Activated T-cell treated with anti-CD3 and anti-CD28 coated beads, Interleukin-2, amount 50 U/mL, for 72 hours (primary cell): ENCODE data around the gene WDR46. TPM values are rescaled to one million over a fixed set of nuclear protein-coding genes. Genes with fewer than 3 reads are reported as not detected.

Experiments used
- ATAC-seq, 2 donors: fragments of 150-1000 bp; cut with Tn5 transposase; replicated peaks in 1 of 2; 2 replicates each; pipeline ENCODE4 v1.10.0; 2021; ENCODE audit warnings: moderate library complexity in 2 of 2, mild to moderate bottlenecking in 1 of 2
- DNase-seq, 2 donors: peaks; one replicate each; pipeline ENCODE4 v3.0.0; 2021 to 2022; ENCODE audit warnings: mixed read lengths in 1 of 2
- H3K27ac Mint-ChIP-seq: one replicate; pipeline ENCODE4 v1.8.0; 2022; ENCODE audit warnings: mild to moderate bottlenecking, moderate library complexity, mixed read lengths
- H3K27me3 Mint-ChIP-seq: one replicate; pipeline ENCODE4 v1.8.0; 2022; ENCODE audit warnings: low read depth, mixed read lengths
- H3K36me3 Mint-ChIP-seq, 2 donors: one replicate each; pipeline ENCODE4 v1.8.0; 2022; ENCODE audit warnings: mixed read lengths in 2 of 2, mild to moderate bottlenecking in 1 of 2; ENCODE audit not compliant: insufficient read depth in 2 of 2
- H3K4me1 Mint-ChIP-seq: one replicate; pipeline ENCODE4 v1.8.0; 2022; ENCODE audit warnings: low read depth, mixed read lengths
- H3K4me3 Mint-ChIP-seq, 2 donors: one replicate each; pipeline ENCODE4 v1.8.0; 2022; ENCODE audit warnings: mild to moderate bottlenecking in 2 of 2, mixed read lengths in 2 of 2, moderate library complexity in 2 of 2
- H3K9me3 Mint-ChIP-seq, 2 donors: one replicate each; pipeline ENCODE4 v1.8.0; 2022; ENCODE audit warnings: mixed read lengths in 2 of 2
- total RNA-seq, 2 donors: library from RNA; stranded (reverse); gene quantifications; one replicate each; pipeline ENCODE4 v1.2.3, GENCODE V29; 2022

Gene WDR46
- 10 to 100 TPM; 46.6 to 54.0 TPM for total RNA-seq

GRCh38 chr6:33288921-33289783 is at the start of gene WDR46, which contains the start of gene PFDN6:
Gene WDR46, minus strand, starts transcription at chr6:33289239. Its CDS starts 69 bp downstream, at chr6:33289170.
Gene PFDN6, plus strand, starts transcription at chr6:33289601. Its CDS starts 256 bp downstream, at chr6:33289857.
- DNase-seq (peak; percentile 76 to 86), ATAC-seq (peak; percentile 95 to 96)
- Mint-ChIP-seq H3K27me3 (no peaks in the 10 kb centered on the region), H3K4me3 (peak within 1 kb of the TSS; percentile 97 to 99), H3K9me3 (no peaks in the 10 kb centered on the region), H3K27ac (peak within 1 kb of the TSS; percentile 94), H3K36me3 (peaks cover 10 to 18% of the 10 kb centered on the region in 2 donors), H3K4me1 (peaks cover 49% of the 10 kb centered on the region)

- Mint-ChIP-seq H3K27me3 (no peaks in the 10 kb centered on the region), H3K9me3 (no peaks in the 10 kb centered on the region), H3K4me1 (peaks cover 17% of the 10 kb centered on the region), H3K4me3 (no peak overlapping the region), H3K36me3 (no peaks in the 10 kb centered on the region), H3K27ac (no peak overlapping the region)
- DNase-seq (no peak), ATAC-seq (no peak)
These were observed 47.5 kb upstream of the WDR46 start for GRCh38 chr6:33336495-33336894.

GRCh38 chr6:33335916-33336315 is 46.9 kb upstream of the WDR46 start:
- H3K27me3 Mint-ChIP-seq, result no peaks in the 10 kb centered on the region
- no peaks in the 10 kb centered on the region for H3K36me3 Mint-ChIP-seq
- DNase-seq (no peak), ATAC-seq (no peak)
- H3K4me3 Mint-ChIP-seq, result no peak overlapping the region
- H3K4me1 Mint-ChIP-seq, result peaks cover 17% of the 10 kb centered on the region
- no peak overlapping the region for H3K27ac Mint-ChIP-seq
- no peaks in the 10 kb centered on the region for H3K9me3 Mint-ChIP-seq

GRCh38 chr6:33333666-33334065 is 44.6 kb upstream of the WDR46 start:
- Mint-ChIP-seq H3K4me1 (peaks cover 17% of the 10 kb centered on the region), H3K27ac (no peak overlapping the region), H3K36me3 (no peaks in the 10 kb centered on the region), H3K9me3 (no peaks in the 10 kb centered on the region), H3K4me3 (no peak overlapping the region), H3K27me3 (no peaks in the 10 kb centered on the region)
- ATAC-seq (no peak), DNase-seq (no peak)

- ATAC-seq, result no peak
- DNase-seq, result no peak
- no peaks in the 10 kb centered on the region for H3K36me3 Mint-ChIP-seq
- no peaks in the 10 kb centered on the region for H3K27me3 Mint-ChIP-seq
- no peaks in the 10 kb centered on the region for H3K9me3 Mint-ChIP-seq
- H3K4me1 Mint-ChIP-seq, result peaks cover 17% of the 10 kb centered on the region
- H3K4me3 Mint-ChIP-seq, result no peak overlapping the region
- H3K27ac Mint-ChIP-seq, result no peak overlapping the region
These were observed 41.7 kb upstream of the WDR46 start for GRCh38 chr6:33330736-33331135.

GRCh38 chr6:33329058-33329457 is 40.0 kb upstream of the WDR46 start:
- ATAC-seq (no peak), DNase-seq (no peak)
- Mint-ChIP-seq H3K27ac (no peak overlapping the region), H3K36me3 (no peaks in the 10 kb centered on the region), H3K4me3 (no peak overlapping the region), H3K9me3 (no peaks in the 10 kb centered on the region), H3K4me1 (peaks cover 17% of the 10 kb centered on the region), H3K27me3 (no peaks in the 10 kb centered on the region)

- no peaks in the 10 kb centered on the region for H3K27me3 Mint-ChIP-seq
- no peak for ATAC-seq
These were observed 35.1 kb upstream of the WDR46 start for GRCh38 chr6:33324125-33324524.

GRCh38 chr6:33323623-33323948 is 34.5 kb upstream of the WDR46 start:
- peaks cover 54% of the 10 kb centered on the region for H3K4me1 Mint-ChIP-seq
- H3K27me3 Mint-ChIP-seq, result no peaks in the 10 kb centered on the region
- H3K4me3 Mint-ChIP-seq, result peak overlapping the region; percentile 97 to 100
- H3K27ac Mint-ChIP-seq, result peak overlapping the region; percentile 97
- H3K9me3 Mint-ChIP-seq, result no peaks in the 10 kb centered on the region
- peak in 1 of 2 donors; percentile 24 for DNase-seq
- peaks cover 10 to 27% of the 10 kb centered on the region in 2 donors for H3K36me3 Mint-ChIP-seq
- peak in 1 of 2 donors; percentile 2 for ATAC-seq

More at GRCh38 chr6:33324125-33324524, 35.1 kb upstream of the WDR46 start:
- Mint-ChIP-seq H3K4me3 (peak overlapping the region; percentile 97 to 100), H3K4me1 (peaks cover 48% of the 10 kb centered on the region), H3K9me3 (no peaks in the 10 kb centered on the region), H3K36me3 (peaks cover 10 to 24% of the 10 kb centered on the region in 2 donors), H3K27ac (peak overlapping the region; percentile 50)
- no peak for DNase-seq

- Mint-ChIP-seq H3K27me3 (no peaks in the 10 kb centered on the region), H3K36me3 (peaks cover 11 to 32% of the 10 kb centered on the region in 2 donors), H3K27ac (peak overlapping the region; percentile 18), H3K4me3 (peak overlapping the region; percentile 72 to 100), H3K4me1 (peaks cover 71% of the 10 kb centered on the region), H3K9me3 (no peaks in the 10 kb centered on the region)
- ATAC-seq (no peak), DNase-seq (no peak)
These were observed 32.2 kb upstream of the WDR46 start for GRCh38 chr6:33321227-33321626.

GRCh38 chr6:33320315-33321181 is 31.5 kb upstream of the WDR46 start:
- no peaks in the 10 kb centered on the region for H3K9me3 Mint-ChIP-seq
- ATAC-seq, result no peak
- peak overlapping the region; percentile 72 to 100 for H3K4me3 Mint-ChIP-seq
- H3K36me3 Mint-ChIP-seq, result peaks cover 11 to 32% of the 10 kb centered on the region in 2 donors
- H3K4me1 Mint-ChIP-seq, result peaks cover 78% of the 10 kb centered on the region
- DNase-seq, result no peak
- no peaks in the 10 kb centered on the region for H3K27me3 Mint-ChIP-seq
- peak overlapping the region; percentile 51 for H3K27ac Mint-ChIP-seq

GRCh38 chr6:33319939-33320314 is 30.9 kb upstream of the WDR46 start:
- no peaks in the 10 kb centered on the region for H3K9me3 Mint-ChIP-seq
- H3K4me3 Mint-ChIP-seq, result peak overlapping the region; percentile 98 to 100
- no peak for ATAC-seq
- H3K4me1 Mint-ChIP-seq, result peaks cover 84% of the 10 kb centered on the region
- peaks cover 11 to 32% of the 10 kb centered on the region in 2 donors for H3K36me3 Mint-ChIP-seq
- H3K27me3 Mint-ChIP-seq, result no peaks in the 10 kb centered on the region
- peak overlapping the region; percentile 51 for H3K27ac Mint-ChIP-seq
- DNase-seq, result no peak

GRCh38 chr6:33318426-33319073 is 29.5 kb upstream of the WDR46 start:
- Mint-ChIP-seq H3K9me3 (no peaks in the 10 kb centered on the region), H3K36me3 (peaks cover 11 to 33% of the 10 kb centered on the region in 2 donors), H3K4me1 (peaks cover 87% of the 10 kb centered on the region), H3K27ac (peak overlapping the region; percentile 98), H3K4me3 (peak overlapping the region; percentile 97 to 98), H3K27me3 (no peaks in the 10 kb centered on the region)
- ATAC-seq (no peak), DNase-seq (no peak)
